Measurements from ENCODE around the gene RANBP6.
"Not testable (repeated sequence)": the region's sequence is repeated elsewhere in the genome, so short reads cannot be mapped to it uniquely, and the experiment has no call there.

The RANBP6 gene

GRCh38 chr9:6015278-6016157, at the start of gene RANBP6:
TSS of gene RANBP6 (minus strand) at chr9:6015624. CDS start at chr9:6015607, 17 bp downstream.
- DNase-seq (ENCODE audit: low spot score) = peak; percentile 89

GRCh38 chr9:6063146-6063545, 47.7 kb upstream of the RANBP6 start:
- DNase-seq (ENCODE audit: low spot score) = not testable (repeated sequence)

DNA sequence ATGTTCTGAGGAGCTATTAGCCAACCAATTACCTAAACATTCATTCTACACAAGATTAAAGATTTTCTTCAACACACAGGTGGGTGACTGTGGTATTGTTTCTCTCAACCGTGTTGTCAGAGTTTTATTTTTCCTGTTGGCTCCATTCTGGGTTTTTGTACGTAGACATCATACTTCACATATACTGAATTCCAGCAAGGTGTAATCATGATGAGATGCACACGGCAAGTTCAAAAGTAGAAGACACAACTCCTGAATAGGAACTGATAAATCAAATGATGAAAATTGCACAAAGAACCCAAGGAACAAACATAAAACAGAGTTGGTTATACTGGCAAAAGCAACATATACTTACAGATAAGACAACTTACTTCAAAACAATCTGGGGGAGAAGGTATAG, 40.2 kb upstream of the RANBP6 start:
- no peak for DNase-seq (ENCODE audit: low spot score)

DNA sequence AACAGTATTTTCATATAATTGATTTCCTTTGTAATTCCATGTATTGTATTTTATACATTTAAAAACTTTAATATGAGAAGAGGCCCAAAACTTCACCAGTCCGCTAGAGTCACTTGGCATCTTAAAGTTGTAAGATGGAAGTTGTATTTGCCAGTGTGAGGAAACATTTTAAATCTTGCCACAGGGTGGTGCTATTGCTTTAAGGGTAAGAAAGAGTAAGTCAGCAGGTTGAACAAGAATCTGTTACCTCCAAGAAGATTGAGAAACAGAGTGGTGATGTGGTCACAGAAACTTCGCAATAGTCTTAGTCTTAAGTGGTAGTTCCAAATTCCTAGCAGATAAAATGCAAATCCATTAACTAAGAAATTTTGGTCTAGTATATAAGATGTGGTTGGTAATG, 39.8 kb upstream of the RANBP6 start:
- DNase-seq (ENCODE audit: low spot score) = peak; percentile 46

GRCh38 chr9:6054280-6055099, 39.1 kb upstream of the RANBP6 start:
- DNase-seq (ENCODE audit: low spot score) = peak; percentile 56

DNA sequence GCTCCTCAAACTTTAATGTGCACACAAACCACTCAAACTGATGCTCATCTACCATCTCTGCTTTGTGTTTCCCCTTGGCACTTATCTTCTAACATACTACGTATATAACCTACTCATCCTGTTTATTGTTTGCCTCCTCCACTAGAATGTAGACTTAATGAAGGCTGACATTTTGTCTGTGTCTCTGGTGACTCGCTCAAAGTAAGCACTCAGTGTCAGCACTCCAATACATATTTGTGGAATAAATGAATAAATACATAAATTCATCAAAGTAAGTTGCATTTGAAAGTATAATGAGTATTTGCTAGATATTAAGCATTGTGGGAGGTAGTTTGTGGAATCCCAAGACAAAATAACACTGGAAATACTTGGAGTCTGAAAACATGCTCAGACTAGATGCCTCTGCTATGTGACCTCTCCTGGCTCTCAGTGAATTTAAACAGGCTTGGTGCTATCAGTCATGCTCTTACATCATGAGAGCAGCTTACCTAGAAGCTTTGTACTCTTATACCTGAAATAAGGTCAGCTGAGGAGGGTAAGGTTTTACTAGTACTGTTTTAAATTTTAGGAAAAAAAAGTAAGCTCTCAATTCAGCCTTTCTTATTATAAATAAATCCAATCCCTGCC, 37.0 kb upstream of the RANBP6 start:
- no peak for DNase-seq (ENCODE audit: low spot score)

DNA sequence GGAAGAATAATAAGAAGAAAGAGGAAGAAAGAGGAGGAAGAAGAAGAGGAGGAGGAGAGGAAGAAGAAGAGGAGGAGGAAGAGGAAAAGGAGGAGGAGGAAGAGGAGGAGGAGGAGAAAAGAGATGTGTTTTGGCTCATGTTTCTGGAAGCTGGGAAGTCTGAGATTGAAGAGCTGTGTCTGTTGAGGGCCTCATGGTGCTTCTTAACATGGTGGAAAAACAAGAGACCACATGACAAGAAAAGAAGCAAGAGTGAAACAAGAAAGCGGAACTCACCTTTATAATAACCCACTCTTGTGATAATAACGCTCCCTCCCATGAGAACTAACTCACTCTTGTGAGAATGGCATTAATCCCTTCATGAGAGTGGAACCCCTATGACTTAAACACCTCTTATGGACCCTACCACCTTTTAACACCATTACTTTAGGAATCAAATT, 36.1 kb upstream of the RANBP6 start:
- DNase-seq (ENCODE audit: low spot score) = no peak

DNA sequence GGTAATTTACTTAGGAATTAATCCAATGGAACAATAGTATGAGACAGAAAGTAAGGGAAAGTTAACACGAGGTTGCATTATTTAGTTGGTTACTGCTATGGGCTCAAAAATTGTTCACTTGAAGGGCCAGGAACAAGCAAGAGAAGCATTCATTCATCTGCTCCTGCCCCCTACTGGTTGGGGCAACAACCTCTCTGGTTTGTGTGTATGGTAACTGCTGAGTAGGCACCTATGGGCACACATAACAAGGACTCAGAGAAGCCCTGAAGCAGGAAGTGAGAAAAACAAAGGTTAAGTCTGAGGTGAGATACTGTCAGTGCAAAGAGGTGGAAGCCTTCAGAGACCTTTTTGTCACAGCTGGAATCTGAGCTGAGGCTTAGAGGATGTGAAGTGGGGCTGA, 34.4 kb upstream of the RANBP6 start:
- no peak for DNase-seq (ENCODE audit: low spot score)

DNA sequence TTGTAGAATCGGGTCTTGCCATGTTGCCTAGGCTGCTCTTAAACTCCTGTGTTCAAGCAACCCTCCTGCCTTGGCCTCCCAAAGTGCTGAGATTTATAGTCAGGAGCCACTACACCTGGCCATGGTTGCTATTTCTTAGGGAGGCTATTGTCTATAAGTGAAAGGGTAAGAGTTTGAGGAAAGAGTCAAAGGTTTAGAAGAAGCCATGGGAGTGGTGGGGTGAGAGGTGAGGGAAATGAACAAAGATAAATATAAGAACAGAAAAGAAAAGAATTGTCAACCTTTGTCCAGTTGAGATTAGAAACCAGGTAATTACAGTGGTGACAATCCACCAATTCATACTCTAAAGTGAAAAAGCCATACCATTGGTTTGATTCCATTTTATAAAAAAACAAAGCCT, 32.6 kb upstream of the RANBP6 start:
- DNase-seq (ENCODE audit: low spot score) = no peak

DNA sequence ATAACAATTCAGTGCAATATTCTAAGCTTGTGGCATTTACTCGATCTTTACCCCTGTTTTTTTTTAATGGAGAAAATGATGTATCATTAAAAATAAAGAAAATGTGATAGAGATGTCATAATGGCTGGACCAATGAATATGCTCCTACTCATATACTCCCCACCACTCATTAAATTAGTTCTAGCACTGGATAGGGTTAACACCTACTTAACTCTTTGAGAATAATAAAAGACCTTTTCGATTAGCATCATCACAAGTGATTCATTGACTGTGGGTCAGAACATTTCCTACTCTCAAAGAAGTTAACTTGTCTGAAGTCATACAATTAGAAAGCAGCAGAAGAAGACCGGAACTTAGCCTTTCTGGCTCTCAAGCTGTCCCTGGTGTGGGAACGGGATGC, 31.6 kb upstream of the RANBP6 start:
- DNase-seq (ENCODE audit: low spot score) = no peak

GRCh38 chr9:6045364-6045763, 29.9 kb upstream of the RANBP6 start:
- DNase-seq (ENCODE audit: low spot score) = no peak

- DNase-seq (ENCODE audit: low spot score) = no peak
Measured at GRCh38 chr9:6040077-6040476, 24.7 kb upstream of the RANBP6 start.

GRCh38 chr9:6036391-6036790, 21.0 kb upstream of the RANBP6 start:
- no peak for DNase-seq (ENCODE audit: low spot score)

DNA sequence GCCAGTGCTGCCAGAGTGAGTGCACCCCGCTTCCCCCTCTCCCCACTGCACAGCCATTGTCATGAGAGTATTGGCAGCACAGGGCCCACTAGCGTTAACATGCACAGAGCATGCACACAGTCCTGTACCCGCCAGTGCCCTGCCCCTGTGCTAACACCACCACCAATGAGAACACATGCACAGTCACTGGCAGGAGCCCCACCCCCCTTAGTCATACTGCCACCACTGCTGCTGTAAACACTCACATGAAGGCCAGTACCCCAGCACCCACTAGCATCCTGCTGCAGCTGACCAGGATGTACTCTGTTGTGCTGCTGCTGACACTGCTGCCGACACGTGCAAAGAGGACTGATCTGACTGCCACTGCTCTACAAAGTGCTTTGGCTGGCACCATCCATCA, 19.5 kb upstream of the RANBP6 start:
- DNase-seq (ENCODE audit: low spot score) = no peak

GRCh38 chr9:6029604-6030274, 14.3 kb upstream of the RANBP6 start:
- no peak for DNase-seq (ENCODE audit: low spot score)

GRCh38 chr9:6024035-6024554, 8.7 kb upstream of the RANBP6 start:
- peak; percentile 17 for DNase-seq (ENCODE audit: low spot score)

DNA sequence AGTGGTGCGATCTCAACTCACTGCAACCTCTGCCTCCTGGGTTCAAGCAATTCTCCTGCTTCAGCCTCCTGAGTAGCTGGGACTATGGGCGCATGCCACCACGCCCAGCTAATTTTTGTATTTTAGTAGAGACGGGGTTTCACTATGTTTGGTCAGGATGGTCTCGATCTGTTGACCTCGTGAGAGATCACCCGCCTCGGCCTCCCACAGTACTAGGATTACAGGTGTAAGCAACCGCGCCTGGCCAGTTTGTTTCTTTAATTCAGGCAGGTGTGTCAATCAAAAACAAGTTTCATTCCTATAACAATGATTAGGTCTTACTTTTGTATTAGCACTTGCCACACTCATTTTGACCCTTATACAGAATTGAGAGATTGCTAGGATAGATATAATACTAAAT, 1.6 kb upstream of the RANBP6 start:
- DNase-seq (ENCODE audit: low spot score) = not testable (repeated sequence)

DNA sequence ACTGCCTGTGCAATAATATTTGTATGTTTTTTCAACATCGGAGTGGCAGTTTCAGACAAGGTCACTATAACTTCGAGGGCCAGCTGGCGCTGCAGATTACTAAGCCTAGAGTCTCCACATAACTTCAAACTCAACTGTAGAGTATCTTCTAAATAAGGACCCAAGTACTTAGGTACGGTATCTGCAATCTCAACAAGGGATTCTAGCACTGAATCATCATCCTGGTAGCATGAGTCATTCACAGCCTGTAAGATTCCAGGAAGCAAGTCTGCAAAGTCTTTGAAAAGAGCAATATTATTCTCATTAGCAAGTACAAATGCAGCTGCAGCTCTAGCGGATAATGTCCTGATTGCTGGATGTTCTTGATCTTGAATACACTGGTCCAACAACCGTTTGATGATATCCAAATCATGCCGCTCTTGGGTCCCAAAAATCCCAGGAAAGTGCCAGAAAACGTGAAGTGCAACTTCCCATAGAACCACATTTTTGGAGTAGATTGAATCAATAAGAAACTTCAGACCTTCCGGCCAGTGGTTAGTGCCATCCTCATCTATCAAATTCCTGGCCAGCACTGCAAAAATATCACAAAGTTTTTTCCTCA, 654 bp downstream of the RANBP6 start:
- peak; percentile 33 for DNase-seq (ENCODE audit: low spot score)

GRCh38 chr9:6008169-6008979, 7.0 kb downstream of the RANBP6 start:
- peak; percentile 96 for DNase-seq (ENCODE audit: low spot score)

DNA sequence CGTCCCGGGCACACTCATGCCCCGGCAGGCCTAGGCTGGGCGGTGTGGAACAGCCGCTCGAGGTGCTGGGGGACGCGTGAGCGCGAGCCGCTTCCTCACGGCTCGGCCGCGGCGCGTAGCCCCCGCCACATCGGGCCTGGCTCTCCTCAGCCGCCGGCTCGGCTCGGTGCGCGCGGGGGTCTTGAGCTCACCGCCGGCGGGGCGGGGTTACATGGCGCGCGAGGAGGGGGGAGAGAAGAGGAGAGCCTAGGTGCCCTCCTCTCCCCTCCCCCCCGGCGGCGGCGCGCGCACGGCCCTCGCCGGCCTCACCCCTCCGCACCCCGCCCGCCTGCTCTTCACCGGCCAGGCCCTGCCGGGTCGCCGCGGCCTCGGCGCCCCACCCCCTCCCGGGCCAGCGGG, 7.7 kb downstream of the RANBP6 start:
- DNase-seq (ENCODE audit: low spot score) = peak; percentile 75

Measured in AG08396 (cell line).